Stimulated activated CD4-positive, alpha-beta T cell treated with anti-CD3 and anti-CD28 coated beads, Interleukin-15, amount 100 ng/mL, for 24 hours (primary cell): ENCODE data around the gene AHRR.
A peak's percentile ranks its signal among the peaks of the same experiment; 100 is the strongest.
"Not testable (repeated sequence)": the region's sequence is repeated elsewhere in the genome, so short reads cannot be mapped to it uniquely, and the experiment has no call there.

Experiments used
- DNase-seq: peaks from one replicate; pipeline ENCODE4 v3.0.0-alpha.2; 2020

AHRR gene

DNA sequence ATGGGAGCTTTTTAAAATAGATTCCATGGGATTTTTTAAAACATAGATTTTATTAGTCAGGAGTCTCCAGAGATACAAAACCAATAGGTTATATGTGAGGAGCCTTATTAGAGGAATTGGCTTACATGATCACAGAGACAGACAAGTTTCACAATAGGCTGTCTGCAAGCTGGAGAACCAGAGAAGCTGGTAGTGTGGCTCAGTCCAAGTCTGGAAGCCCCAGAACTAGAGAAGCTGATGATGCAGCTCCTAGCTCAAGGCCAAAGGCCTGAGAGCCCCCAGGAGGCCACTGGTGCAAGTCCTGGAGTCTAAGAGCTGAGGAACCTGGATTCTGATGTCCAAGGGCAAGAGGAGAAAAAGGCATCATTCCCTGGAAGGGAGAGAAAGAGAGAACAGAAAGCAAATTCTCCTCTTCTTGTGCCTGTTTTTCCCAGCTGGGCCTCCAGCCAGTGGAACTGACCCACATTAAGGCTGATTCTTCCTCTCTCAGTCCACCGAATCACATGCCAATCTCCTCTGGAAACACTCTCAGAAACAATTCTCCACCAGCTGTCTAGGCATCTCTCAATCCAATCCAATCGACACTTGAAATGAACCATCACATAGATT, 59.3 kb downstream of the AHRR start:
- peak; percentile 0 for DNase-seq

DNA sequence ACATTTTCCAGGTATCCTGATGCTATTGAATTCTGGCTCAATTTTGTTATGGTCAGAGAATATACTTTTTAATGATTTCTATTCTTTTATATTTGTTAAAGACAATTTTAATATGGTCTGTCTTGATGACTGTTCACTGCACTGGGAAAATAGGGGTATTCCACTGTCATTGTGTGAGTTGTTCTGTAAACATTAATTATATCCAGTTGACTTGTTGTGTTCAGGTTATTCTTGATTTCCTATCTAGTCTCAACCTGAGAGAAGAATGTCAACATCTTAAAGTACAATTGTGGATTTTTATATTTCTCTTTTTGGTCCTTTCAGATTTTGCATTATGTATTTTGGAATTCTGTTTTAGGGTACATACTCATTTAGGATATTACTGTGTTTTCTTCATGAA, 61.6 kb downstream of the AHRR start:
- no peak for DNase-seq

DNA sequence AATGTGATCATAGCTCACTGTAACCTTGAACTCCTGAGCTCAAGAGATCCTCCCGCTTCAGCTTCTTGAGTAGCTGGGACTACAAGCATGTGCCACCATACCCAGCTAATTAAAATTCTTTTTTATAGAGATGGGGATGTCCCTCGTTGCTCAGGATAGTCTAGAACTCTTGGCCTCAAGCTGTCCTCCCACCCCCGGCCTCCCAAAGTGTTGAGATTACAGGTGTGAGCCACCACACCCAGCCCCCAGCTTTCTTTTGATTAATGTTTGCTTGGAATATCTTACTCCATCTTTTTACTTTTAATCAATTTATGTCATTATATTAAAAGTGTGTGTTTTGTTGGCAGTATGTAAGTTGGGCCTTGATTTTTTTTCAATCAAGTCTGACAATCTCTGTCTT, 62.1 kb downstream of the AHRR start:
- no peak for DNase-seq

DNA sequence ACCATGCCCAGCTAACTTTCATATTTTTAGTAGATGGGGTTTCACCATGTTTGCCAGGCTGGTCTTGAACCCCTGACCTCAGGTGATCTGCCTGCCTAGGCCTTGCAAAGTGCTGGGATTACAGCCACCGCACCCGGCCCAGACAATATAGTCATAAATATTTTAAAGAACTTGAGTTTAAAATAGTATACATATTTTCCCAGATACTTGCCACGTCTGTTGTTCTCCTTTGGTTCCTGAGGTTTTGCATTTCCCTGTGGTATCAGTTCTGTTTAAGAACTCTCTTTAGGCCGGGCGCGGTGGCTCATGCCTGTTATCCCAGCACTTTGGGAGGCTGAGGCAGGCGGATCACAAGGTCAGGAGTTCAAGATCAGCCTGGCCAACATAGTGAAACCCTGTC, 63.1 kb downstream of the AHRR start:
- not testable (repeated sequence) for DNase-seq

DNA sequence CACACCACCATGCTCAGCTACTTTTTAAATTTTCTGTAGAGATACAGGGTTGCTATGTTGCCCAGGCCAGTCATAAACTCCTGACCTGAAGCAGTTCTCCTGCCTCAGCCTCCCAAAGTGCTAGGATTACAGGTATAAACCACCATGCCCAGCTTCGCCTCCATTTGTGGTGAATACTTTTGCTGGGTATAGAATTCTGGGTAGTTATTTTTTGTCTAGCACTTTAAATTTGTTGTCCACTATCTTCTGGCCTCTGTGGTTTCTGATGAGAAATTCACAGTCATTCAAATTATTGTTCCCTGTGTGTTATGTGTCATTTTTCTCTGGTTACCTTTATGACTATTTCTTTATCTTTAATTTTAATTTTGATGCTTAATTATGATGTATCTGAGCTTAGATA, 63.8 kb downstream of the AHRR start:
- no peak for DNase-seq

DNA sequence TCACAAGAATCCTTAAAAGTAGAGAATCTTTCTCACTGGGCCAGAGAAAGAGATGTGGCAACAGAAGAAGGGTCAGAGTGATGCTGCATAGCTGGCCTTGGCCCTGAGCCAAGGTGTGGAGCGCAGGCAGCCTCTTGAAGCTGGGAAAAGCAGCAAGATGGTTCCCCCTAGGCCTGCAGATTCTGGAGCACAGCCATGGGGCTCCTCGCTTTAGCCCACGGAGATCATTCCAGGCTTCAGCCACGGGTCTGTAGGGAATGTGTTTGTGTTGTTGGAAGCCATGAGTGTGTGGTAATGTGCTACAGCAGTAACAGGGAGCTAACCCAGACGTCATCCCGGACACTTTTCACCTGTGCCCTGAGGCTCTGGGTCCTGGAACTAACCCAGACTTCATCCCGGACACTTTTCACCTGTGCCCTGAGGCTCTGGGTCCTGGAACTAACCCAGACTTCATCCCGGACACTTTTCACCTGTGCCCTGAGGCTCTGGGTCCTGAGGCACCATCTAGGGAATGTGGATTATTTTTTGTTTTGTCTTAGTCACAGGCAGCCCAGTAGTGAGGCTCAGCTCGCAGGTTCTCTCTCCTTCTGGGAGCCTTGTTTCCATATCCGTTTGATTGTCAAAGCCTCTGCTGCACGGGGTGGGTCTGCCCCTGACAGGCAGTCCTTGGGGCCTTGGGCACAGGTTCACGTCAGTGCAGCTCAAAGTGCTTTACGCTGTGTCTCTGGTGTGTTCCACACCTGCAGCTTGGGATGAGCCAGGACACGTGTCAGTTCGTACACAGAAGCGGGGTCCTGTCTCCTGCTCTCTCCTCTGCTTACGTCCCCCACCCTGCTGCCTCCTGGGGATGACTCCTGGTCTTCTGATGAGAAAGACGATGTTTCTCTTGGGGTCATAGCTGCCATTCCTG, 65.2 kb downstream of the AHRR start:
- DNase-seq = no peak

DNA sequence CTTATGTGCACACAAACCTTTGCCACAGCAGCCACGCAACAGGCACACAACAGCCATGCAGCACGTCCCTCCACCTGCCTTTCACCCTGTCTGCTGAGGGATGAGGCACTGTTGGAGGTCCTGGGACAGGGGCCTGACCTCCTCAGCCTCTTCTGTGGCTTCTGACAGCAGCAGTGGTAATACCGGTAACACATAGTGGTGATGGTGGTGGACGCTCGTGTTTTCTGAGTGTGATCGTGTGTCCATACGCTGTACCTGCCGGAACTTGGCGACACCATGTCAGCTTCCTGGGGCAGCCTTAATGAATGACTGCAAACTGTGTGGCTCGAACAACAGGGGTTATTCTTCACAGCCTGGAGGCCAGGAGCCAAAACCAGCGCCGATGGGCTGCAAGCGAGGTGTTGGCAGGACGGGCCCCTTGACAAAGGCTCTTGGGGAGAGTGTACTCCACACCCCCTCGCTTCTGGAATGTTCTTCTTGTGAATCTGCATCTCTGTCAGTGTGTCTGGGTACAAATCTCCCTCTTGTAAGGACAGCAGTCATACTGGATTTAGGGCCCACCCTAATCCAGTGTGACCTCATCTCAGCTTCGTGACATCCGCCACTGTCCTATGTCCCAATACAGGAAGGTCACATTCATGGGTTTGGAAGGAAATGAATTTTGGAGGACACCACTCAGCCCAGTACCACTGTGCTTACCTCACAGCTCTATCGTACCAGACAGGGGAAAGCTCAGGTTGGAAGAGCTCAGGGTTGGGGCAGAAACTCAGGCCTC, 66.2 kb downstream of the AHRR start:
- no peak for DNase-seq

DNA sequence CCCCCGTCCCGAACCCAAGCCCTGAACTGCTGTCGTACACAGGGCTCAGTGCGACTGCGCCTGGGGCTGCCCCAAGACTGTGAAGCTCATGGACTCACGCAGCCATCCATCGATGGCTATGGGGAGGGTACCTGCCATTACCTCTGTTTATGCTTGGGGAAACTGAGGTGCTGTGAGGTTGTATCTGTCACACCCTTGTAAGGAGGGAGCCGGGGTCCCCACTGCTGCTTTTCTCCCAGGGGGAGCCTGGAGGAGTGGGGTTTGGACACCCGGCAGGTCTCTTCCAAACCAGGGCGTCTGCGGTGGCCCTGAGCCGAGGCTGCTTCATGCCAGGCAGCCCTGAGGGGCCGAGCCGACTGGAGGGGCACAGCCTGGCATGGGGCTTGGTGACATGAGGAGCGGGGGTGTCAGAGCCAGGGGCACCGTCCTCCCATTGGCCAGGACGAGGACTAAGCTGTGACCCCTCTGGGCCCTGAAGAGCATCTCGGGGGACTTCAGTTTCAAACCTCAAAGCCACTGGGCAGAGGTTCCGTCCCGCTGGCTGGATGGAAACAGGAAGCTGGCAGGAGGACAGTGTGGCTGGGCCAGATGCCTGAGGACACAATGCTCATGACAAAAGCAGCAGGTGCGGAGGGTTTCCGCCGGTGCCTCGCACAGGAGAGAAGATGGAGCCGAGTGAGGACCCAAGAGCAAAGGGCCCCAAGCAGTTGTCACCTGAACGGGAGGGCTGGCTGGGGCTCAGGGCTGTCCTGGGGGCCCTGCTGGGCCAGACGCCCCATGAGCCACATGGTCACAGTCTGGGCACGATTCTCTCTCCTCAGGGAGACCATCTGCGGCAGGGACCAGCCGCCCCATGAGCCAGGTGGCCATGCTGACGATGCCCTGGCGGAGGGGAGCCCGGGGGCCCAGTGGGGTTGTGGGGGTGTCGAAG, 67.0 kb downstream of the AHRR start:
- peak; percentile 1 for DNase-seq

DNA sequence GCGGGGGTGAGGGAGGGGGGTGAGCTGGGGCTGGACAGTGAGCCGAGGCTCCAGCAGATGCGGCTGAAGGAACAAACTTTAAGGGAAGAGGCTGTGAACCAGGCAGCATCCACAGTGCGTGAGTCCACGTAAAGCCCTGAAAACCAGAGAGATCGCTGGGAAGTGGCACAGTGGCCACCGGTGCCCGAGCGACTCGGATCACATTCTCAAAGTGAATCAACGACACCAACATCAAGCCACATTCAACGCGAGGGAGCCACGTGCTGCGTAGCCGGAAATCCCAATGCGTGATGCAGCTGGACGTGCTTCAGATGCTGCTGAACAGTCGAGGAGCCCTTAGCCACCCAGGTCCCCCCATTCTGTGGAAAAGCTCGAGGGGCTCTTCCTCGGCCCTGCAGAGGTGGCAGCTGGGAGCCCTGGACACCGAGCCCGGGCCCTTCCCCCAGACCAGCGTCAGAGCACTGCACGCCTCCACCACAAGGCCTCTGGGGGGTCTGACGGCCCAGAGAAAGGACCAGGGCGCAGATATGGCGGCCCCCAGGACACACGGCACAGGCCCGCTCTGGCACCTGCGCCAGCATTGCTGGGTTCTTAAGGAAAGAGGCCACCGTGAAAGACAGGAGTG, 67.8 kb downstream of the AHRR start:
- peak; percentile 1 for DNase-seq

DNA sequence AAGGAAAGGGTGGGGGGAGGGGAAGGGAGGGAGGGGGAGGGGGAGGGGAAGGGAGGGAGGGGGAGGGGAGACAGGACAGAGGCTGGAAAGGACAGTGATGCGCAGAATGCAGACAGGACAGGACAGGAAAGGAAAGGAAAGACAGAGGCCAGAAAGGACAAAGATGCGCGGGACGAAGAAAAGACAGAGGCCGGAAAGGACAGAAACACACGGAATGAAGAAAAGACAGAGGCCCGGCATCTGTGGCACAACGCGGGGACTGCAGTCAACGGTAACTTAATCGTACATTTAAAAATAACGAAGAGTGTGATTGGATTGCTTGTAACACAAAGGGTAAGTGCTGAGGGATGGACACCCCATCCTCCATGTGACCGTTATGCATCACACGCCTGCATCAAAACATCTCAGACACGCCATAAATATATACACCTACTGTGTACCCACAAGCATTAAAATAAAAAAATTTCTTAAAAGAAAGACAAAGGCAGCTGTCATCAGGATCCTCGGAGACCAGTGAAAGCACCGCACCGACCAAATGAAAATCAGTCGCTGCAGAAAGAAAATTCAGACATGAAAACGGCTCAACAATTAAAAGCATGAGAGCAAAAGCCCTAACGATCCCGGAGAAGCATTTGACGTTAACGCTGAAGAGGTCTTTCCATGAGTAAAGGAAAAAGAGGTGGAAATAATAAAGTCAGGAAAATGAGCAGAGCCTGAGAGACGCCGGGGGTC, 68.5 kb downstream of the AHRR start:
- peak; percentile 1 for DNase-seq

DNA sequence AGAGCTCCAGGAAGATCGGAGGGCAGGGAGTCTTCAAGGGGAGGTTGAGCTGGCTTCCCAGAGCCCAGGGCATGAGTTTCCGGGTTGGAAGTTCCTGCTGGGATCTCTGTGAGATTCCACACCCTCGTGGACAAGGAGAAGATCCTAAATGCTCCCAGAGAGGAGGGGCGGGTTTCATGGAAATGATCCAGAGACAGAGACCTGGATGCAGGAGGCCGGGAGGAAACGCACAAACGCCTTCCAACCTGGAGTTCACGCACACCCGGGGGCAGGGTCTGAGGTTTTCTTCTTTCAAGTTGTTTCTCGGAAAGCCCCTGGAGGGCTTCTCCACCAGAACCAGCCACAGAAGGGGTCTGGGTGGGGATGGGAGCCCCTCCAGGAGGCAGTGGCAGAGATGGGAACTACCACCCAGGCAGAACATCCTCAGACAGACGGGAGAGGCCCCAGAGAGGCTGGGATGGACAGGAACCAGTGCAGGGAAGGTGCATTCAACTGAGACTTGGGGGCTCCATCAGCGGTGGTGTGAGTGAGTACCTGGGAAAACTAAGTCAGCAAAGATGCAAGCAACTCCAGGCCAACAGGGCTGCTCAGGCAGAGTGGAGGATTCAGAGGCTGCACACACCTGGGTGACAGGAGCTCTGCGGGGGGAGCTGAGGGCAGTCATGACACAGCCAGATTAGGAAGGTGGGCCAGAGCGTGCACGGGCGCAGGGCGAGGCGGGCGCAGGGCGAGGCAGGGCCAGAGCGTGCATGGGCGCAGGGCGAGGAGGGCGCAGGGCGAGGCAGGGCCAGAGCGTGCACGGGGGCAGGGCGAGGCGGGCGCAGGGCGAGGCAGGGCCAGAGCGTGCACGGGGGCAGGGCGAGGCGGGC, 69.3 kb downstream of the AHRR start:
- DNase-seq = peak; percentile 1

DNA sequence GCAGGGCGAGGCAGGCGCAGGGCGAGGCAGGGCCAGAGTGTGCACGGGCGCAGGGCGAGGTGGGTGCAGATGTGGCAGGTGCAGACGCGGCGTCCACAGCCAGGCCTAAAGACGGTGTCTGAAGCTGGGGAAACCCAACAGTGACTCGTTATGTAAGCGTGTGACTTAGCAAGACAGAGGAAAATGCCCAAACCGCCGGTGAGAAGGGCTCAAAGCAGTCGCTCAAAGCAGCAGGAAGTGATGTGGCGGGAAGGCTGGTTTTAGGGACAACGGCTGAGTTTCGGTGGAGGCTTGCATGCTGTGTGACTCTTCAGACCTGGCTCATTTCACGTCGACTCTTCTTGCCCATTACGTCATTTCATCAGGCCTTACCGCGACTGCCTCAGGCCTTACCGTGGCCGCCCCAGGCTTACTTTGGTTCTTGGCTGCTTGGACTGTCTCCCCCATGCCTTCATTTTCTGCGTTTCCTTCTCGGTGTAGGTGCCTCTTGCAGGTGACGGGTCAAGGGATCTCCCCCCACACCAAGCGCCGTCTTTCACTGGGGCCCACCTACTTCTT, 71.0 kb downstream of the AHRR start:
- DNase-seq = peak; percentile 93

DNA sequence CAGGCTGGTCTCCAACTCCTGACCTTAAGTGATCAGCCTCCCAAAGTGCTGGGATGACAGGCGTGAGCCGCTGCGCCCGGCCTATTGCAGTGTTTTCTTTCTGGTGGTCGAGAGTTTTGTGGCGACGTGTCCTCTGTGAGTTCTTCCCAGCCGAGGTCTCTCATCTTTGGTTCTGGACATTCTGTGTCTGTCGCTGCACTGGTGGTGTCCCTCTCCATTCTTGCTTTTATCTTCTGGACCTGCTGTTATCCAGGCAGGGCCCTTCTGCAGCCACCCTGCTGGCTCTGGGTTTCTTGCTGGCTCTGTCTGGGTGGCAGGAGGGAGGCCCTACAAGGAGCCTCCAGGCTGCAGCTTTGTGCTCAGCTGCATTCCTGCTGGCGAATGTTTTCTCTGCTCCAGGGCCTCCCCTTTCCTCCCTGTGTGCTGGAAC, 72.3 kb downstream of the AHRR start:
- DNase-seq = no peak

DNA sequence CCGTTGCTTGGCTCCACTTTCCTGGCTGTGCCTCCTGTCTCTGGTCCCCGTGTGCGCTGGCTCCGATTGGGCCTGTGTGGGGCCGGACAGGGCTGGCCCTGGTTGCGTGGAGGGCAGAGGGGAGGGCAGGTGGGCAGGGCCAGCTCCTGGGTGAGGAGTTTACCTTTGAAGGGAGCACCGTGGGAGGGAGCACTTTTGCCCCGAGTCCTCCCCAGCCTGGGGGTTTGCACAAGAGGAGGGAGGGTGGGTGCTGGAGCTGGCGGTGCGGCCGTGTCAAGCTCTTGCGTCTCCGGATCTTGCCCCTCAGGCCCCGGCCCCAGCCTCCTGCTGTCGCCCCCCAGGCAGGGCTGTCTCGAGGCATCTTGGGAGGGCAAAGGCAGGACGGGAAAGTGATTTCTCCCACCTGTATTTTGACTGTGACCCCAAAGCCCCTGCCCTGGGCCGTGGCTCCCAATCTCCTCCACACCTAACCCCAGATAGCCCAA, 73.2 kb downstream of the AHRR start:
- no peak for DNase-seq

DNA sequence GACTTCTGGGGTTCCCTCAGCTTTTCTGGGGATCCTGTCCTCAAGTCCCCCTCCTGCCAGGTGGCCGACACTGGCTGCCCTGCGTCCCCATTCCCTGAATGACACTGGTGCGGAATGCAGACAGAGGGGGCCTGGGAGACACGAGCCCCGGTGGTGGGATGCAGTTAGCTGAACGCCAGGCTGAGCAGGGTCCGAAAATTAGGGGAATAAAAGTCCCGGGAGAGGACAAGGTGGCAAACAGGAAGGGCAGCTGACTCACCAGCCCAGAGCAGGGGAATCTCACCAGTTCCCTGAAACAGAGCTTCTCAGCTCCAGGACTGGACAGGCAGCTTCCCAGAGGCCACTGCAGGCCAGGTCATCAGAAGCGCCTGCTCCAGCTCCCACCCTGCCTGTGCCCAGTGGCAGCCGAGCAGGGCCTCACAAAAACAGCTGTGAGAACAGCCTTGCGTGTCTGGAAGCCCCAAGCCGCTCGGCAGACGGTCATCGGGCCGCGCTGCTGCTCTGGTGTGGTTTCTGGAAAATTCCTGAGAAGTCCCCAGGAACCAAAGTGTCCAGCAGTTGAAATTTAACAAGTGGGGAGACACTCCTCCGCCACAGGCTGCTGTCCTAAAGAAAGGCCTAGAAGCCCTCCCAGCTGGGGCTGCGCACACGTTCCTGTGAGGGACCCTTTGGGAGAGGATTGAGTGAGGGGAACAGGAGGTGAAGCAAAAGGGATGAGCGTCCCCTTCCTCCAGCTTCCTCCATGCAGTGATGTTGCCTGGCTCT, 73.8 kb downstream of the AHRR start:
- no peak for DNase-seq

DNA sequence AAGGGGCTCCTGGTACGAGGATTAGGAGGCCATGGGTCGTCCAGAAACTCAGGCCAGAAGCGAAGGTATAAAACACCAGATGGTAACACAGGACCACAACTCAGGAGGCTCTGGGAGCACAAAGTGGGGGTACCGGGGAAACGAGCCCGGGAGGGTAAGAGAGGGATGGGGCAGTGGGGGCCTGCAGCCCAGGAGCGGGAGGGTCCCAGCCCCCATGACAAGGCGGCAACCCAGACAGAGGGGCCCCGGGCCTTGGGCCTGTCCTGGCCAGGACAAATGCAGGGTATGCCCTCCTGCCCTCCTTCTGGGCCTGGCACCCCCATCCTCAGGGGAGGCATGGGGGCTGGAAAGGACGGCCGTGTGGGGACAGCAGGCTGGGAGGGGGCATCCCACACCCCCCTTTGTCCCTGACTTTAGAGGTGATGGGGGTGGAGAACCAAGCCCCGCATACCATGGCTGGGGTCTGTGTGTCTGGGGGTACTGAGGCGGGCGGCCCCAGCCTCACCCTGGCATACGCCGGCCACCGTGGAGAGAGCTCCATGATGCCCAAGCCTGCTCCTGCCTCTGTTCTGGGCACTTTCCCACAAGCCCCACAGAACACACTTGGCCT, 74.5 kb downstream of the AHRR start:
- no peak for DNase-seq

DNA sequence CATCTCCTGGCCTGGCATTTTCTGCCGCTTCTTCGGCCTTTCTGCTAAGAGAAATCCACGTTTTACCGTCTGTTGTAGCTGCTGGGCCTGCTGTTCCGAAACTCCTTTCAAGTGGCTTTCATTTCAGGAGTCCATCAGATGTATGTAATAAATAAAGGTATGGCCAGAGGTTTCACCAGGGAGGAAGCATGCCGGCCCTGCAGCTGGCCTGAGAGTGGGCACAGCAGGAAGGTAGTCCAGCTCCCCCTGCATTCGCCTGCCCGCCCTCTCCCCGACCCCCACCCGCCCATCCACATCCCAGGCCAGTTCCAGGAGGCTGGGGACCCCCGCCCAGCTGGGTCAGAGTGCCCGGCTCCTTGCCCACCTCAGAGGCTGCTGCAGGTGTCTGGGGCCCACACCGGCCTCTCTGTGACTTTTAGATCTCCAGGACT, 75.0 kb downstream of the AHRR start:
- peak; percentile 37 for DNase-seq

DNA sequence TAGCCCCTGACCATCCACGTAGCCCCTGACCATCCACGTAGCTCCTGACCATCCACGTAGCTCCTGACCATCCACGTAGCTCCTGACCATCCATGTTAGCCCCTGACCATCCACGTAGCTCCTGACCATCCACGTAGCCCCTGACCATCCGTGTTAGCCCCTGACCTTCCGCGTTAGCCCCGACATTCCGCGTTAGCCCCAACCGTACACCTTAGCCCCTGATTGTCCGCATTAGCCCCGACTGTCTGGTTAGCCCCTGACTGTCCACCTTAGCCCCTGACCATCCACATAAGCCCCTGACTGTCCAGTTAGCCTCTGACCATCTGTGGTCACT, 76.6 kb downstream of the AHRR start:
- DNase-seq = not testable (repeated sequence)
